GM18520 (cell line): ENCODE data around the gene FN3K.
"Not testable (repeated sequence)": the region's sequence is repeated elsewhere in the genome, so short reads cannot be mapped to it uniquely, and the experiment has no call there.

ENCODE experiments used
- ATAC-seq: cut with Tn5 transposase; IDR thresholded peaks from one replicate; pipeline ENCODE4 v1.9.1; 2021; ENCODE audit not compliant: unreplicated experiment

FN3K gene

DNA sequence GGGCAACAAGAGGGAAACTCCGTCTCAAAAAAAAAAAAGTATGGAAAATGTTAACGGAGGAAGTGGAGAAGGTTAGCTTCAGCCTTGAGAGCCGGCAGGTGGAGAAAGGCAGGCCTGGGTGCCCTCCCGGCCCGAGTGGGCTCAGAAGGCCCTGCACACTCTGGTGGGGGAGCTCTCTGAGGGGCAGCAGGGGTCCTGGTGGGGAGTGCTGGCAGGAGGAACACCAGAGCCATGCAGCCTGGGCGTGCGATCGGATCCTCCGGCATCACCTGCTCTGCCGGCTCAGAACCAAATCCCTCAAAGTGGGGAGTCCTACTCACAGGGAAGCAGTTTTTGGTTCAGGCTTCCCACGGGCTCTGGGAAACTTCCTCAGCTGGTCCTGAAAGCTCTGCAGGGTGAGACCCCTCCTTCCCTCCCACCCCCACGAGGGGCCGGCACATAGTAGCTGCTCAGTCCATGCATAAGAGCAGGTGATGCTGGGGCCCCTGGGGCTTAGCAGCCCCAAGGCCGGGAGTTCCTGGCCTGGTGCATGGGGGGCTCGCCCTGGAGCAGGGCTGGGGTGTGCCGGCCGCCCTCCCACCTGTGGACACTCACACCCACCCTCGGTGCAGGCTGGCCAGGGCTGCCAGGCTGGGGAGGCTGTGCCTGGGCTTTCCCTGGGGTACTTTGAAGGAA is 1.2 kb downstream of the FN3K start:
- ATAC-seq, result no peak

DNA sequence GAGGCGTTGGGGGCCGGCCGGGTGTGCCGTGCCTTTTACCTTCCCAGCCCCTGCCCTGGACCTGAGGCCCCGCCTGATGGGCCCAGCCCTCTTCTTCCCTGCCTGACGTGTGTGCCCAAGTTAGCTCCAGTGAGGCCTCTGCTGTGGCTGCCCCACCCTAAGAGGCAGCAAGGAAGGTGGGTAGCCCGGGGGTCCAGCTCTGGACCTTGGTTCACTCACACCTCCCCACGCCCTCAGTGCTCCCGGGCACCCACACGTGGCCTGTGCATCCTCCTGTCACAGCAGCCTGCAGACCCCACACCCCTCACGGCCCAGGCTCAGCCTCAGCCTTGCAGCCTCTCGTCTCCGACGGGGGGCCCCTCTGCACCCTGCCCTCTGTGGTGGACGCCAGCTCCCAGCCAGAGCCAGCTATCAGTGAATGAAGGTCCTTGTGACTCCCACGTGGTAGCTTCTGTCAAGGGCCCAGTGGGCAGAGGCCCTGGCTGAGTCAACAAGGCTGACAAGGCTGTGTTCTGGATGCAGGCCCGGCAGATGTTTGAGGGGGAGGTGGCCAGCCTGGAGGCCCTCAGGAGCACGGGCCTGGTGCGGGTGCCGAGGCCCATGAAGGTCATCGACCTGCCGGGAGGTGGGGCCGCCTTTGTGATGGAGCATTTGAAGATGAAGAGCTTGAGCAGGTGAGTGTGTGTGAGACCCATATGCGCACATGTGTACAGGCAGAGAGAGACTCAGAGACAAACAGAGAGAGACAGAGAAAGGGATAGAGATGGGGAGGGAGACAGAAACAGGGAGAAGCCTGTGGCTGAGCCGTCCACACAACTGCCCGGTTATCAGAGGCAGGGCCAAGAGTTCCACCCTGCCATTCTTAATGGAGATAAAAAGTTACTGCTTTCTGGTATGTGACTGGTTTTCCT is 2.8 kb downstream of the FN3K start:
- ATAC-seq, result no peak

- no peak for ATAC-seq
These were observed 5.7 kb downstream of the FN3K start for GRCh38 chr17:82740906-82741759.

DNA sequence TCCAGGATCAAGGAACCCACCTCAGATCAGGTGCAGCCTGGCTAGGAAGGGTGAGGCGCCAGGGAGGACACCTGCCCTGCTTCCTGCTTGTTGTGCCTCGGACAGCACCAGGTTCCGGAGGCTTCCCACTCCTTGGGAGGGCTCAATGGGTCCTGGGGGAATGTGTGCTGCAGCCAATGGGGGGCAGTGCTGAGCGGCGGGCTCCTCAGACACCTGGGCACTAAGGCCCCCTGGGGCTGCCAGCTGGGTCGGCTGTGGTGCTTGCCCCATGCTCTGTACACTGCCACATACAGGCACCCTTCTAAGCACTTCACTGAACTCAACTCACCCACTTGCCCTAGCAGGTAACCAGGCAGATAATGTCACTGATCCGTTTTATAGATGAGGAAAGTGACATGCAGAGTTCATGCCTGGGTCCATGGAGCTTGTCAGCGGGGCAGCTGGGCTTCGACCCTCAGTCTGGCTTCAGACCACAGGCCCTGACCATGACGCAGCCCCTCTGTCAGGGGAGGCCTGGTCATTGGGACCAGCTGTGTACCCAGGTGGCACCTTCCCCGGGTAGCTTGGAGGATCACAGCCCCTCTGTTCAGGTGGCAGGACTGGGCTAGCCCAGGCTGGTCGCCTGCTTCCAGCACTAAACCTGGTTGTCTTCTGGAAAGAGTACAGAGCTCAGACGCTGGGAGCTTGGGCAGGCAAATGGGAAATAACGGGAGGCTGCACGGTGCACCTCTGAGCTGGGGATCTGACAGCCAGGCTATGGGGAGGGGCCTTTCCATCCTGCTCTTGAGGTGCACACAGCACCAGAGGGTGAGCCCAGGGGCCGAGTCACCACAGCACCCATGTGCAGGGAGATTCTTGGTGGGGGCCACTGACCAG is 8.2 kb downstream of the FN3K start:
- no peak for ATAC-seq

GRCh38 chr17:82744736-82745135 is 9.3 kb downstream of the FN3K start:
- not testable (repeated sequence) for ATAC-seq

- ATAC-seq, result no peak
These were observed 10.1 kb downstream of the FN3K start for GRCh38 chr17:82745524-82745923.

GRCh38 chr17:82748756-82749155 is 13.3 kb downstream of the FN3K start:
- ATAC-seq, result no peak

DNA sequence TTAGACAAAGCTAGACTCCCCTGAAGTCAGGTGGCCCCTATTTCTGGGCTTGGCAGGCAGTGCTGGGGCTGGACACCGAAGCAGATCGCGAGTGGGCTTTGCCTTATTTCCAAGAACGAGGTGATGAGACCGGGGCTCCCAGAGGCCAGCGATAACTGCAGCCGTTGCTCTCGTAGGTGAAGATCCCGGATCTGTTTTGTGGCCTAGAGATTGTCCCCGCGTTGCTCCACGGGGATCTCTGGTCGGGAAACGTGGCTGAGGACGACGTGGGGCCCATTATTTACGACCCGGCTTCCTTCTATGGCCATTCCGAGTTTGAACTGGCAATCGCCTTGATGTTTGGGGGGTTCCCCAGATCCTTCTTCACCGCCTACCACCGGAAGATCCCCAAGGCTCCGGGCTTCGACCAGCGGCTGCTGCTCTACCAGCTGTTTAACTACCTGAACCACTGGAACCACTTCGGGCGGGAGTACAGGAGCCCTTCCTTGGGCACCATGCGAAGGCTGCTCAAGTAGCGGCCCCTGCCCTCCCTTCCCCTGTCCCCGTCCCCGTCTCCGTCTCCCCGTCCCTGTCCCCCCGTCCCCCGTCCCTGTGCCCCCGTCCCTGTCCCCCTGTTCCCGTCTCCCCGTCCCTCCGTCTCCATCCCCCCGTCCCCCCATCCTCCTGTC is 15.0 kb downstream of the FN3K start:
- ATAC-seq, result no peak

DNA sequence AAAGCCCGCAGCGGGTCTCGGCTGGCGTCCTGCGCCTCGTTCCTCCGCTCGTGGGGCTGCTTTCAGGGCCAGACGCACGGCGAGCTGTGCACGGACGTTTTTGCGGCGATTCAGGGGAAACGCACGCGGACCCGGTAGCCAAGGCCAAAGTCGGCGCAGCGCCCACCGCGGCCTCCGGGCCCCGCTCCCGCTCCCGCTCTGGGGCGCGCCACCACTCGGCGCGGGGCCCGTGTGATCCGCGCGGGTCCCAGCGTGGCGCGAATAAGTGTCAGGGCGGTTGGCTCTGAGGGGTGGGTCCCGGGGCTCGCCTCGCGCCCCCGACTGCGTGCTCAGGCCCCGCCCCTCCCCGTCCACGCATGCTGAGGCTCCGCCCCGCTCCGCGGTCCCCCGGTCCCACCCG is 15.8 kb downstream of the FN3K start:
- ATAC-seq, result no peak

GRCh38 chr17:82751571-82752370 is 16.4 kb downstream of the FN3K start, which contains the start of gene TBCD:
Gene TBCD, plus strand, starts transcription at chr17:82752065. Its CDS starts 129 bp downstream, at chr17:82752194.
- peak; percentile 54 for ATAC-seq

GRCh38 chr17:82752371-82753200 is 17.2 kb downstream of the FN3K start:
- peak; percentile 34 for ATAC-seq

- ATAC-seq, result no peak
These were observed 17.7 kb downstream of the FN3K start for GRCh38 chr17:82753201-82753464.

DNA sequence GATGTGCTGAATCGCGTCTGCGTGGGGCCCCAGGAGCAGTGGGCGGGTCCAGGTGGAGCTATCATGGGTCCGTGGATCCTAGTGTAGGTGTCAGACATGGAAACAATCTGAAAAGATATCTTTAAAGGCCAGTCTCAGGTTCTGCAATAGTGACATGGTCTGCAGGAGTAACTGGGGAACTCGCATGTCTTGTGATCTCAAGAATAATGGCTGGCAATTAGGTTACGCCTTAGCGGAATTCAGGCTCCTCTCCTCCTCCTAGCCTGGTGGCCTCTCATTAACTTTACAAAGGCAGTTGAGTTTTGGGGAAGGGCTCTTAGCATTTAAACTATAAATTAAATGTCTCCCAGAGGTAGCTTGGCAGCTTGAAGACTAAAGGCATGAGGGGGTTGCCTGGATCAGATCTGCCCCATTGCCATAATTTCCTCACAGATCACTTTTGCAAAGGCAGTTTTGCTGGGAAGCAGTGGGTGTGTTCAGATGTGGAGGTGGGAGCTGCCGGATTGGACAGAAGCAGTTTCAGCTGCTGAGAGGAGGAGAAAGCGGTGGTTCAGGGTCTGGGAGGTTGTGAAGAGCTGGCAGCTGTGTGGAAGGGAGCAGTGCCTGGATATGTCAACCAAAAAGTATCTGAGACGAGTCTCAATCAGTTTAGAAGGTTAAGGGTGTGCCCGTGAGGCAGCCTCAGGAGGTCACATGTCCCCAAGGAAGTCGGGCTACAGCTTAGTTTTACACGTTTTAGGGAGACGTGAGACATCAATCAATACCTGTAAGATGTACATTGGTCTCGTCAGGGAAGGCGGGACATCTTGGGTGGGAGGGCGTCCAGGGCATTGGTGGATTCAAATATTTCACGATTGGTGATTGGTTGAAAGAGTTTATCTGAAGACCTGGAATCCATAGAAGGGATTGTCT is 19.1 kb downstream of the FN3K start:
- no peak for ATAC-seq

GRCh38 chr17:82756166-82756565 is 20.8 kb downstream of the FN3K start:
- no peak for ATAC-seq

- no peak for ATAC-seq
These were observed 30.0 kb downstream of the FN3K start for GRCh38 chr17:82765371-82765770.

GRCh38 chr17:82767041-82767754 is 31.8 kb downstream of the FN3K start:
- no peak for ATAC-seq

GRCh38 chr17:82769041-82769440 is 33.6 kb downstream of the FN3K start:
- no peak for ATAC-seq
